Epithelial cell of esophagus (primary cell): ENCODE data around the gene CCDC9B.

Source experiments
- DNase-seq: peaks from one replicate; pipeline ENCODE4 v3.0.0; 2010; ENCODE audit warnings: low read depth
- H3K4me3 ChIP-seq: 2 replicates; pipeline ENCODE4 v1.5.1; 2011; ENCODE audit warnings: mild to moderate bottlenecking, low read length, control low read depth
- TF ChIP-seq, protein P1 (sequence below): IDR thresholded peaks from 2 replicates; pipeline ENCODE4 v1.5.1; 2011; ENCODE audit warnings: low read depth, mild to moderate bottlenecking, low read length, control low read depth, inconsistent platforms; ENCODE audit not compliant: insufficient read depth; ENCODE audit errors: missing control alignments

Gene CCDC9B

DNA sequence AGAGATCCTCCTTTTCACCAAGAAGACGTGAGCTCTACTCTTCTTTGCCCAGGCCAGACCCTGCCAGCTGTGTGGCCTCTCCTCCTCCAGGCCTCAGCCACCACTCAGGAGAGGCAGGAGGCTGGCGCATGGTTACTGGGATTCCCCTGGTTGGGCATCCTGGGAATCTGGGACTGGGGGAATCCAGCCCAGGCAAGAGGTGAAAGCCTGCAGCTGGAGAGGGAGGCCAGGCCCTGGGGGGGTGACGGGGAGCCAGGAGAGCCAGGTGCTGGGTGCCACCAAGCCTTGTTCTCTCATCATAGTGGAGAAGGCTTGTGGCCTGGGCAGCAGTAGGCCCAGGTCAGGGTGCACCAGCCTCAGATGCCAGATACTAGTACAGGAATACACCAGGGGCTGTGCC, 6.2 kb downstream of the CCDC9B start:
- no peak for DNase-seq
- H3K4me3 ChIP-seq = no peak overlapping the region
- TF ChIP-seq, protein P1, sequence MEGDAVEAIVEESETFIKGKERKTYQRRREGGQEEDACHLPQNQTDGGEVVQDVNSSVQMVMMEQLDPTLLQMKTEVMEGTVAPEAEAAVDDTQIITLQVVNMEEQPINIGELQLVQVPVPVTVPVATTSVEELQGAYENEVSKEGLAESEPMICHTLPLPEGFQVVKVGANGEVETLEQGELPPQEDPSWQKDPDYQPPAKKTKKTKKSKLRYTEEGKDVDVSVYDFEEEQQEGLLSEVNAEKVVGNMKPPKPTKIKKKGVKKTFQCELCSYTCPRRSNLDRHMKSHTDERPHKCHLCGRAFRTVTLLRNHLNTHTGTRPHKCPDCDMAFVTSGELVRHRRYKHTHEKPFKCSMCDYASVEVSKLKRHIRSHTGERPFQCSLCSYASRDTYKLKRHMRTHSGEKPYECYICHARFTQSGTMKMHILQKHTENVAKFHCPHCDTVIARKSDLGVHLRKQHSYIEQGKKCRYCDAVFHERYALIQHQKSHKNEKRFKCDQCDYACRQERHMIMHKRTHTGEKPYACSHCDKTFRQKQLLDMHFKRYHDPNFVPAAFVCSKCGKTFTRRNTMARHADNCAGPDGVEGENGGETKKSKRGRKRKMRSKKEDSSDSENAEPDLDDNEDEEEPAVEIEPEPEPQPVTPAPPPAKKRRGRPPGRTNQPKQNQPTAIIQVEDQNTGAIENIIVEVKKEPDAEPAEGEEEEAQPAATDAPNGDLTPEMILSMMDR = no peak

DNA sequence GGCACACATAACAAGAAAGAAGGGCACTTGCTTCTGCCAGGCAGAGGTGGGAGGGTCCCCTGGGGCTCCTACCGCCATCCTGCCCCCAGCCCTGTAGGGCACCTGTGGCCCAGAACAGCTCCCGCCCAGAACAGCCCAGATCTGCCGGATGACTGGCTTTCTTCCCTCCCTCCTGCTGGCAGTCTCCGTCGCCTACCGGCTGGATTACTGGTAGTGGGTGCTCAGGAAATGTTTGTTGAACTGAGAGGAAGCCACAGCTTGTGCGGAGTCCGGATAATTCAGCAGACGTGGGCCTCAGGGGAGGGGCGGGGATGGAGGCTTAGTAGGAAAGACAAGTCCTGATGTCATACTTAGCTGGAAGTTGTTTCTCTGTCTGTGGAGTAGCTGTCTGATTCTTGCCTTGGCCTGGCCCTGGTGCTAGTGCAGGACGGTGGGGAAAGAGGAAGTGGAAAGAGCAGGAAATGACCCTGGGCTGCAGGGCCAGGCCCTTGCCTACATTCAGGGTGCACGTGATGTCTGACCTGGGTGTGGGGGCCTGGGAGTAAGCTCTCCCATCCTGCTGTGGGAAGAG, 6.7 kb downstream of the CCDC9B start:
- DNase-seq = peak; percentile 72
- no peak overlapping the region for H3K4me3 ChIP-seq
- TF ChIP-seq, protein P1 = no peak

- H3K4me3 ChIP-seq = no peak overlapping the region
- no peak for DNase-seq
- TF ChIP-seq, protein P1 = no peak
These were observed 8.5 kb downstream of the CCDC9B start for GRCh38 chr15:40332113-40332781.

DNA sequence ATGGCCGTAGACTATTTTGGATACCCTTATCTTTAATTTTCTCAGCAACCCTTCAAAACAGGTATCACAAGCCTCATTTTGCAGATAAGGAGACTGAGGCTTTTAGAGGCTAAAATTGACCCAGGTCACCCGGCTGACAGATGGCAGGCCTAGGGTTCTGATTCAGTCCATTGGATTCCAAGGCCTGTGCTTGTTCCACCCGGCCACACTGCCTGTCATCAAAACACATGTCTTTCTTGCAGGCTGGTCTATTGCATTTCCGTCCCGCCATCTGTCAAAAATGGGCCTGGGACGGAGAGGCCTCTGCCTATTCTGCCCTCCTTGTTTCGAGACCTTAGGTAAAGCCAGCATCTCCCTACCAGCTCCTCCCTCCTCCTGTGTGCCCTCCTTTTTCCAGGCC, 9.1 kb downstream of the CCDC9B start:
- no peak for DNase-seq
- TF ChIP-seq, protein P1 = no peak
- no peak overlapping the region for H3K4me3 ChIP-seq

- no peak for DNase-seq
- TF ChIP-seq, protein P1 = no peak
- no peak overlapping the region for H3K4me3 ChIP-seq
These were observed 9.7 kb downstream of the CCDC9B start for GRCh38 chr15:40331026-40331425.

GRCh38 chr15:40330368-40330836, 10.3 kb downstream of the CCDC9B start:
- DNase-seq = no peak
- TF ChIP-seq, protein P1 = no peak

GRCh38 chr15:40329804-40330203, 10.9 kb downstream of the CCDC9B start:
- TF ChIP-seq, protein P1 = no peak
- DNase-seq = no peak
- H3K4me3 ChIP-seq = no peak overlapping the region

More at GRCh38 chr15:40330368-40330836, 10.3 kb downstream of the CCDC9B start:
- H3K4me3 ChIP-seq = no peak overlapping the region
